DMS53 treated with DMSO at 0.1 percent for 48 hours (cell line): Measurements from ENCODE around the gene SERINC2.
"Not testable (repeated sequence)": the region's sequence is repeated elsewhere in the genome, so short reads cannot be mapped to it uniquely, and the experiment has no call there.

Experiments
- DNase-seq: peaks from one replicate; lab custom pipeline; 2025; ENCODE audit not compliant: unreplicated experiment; lab: John Stamatoyannopoulos, UW

Gene SERINC2

DNA sequence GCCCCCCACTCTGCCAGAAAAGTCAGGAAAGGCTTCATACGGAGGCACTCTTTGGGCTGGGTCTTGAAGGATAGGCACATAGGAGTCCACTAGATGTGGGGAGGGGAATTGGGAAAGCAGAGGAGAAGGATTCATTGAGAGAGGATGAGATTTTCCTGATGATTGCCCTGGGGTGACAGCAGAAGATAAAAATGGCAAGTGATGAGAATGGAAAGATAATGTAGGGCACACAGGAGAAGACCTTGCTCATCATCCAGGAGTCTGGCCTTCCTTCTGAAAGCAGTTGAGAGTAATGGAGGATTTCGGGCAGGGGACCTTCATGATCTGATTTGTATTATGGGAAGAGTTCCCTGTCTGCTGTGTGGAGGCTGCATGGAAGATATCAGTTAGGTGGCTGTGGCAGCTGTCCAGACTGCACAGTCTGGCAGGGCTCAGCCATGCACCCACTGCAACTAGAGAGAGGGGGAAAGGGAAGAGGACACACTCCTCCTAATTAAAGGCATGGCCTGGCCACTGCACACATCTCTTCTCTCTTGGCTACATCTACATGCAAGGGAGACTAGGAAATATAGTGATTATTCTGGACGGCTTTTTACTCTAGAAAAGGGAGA lies 30.5 kb upstream of the SERINC2 start:
- no peak for DNase-seq

GRCh38 chr1:31383967-31384366 lies 29.0 kb upstream of the SERINC2 start:
- no peak for DNase-seq

DNA sequence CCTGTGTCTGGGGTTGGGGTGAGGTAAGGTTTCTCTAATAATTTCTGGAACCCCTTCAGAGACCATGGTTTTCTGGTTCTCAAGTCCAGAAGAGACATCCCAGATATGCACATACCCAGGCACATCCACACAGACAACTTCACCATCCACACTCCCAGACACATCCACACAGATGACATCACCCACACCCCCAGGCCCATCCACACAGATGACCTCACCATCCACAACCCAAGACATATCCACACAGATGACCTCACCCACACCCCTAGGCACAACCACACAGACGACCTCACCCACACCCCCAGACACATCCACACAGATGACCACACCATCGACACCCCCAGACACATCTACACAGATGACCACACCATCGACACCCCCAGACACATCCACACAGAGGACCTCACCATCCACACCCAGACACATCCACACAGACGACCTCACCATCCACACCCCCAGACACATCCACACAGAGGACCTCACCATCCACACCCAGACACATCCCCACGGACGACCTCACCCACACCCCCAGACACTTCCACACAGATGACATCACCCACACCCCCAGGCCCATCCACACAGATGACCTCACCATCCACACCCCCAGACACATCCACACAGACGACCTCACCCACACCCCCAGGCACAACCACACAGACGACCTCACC lies 26.3 kb upstream of the SERINC2 start:
- not testable (repeated sequence) for DNase-seq

DNA sequence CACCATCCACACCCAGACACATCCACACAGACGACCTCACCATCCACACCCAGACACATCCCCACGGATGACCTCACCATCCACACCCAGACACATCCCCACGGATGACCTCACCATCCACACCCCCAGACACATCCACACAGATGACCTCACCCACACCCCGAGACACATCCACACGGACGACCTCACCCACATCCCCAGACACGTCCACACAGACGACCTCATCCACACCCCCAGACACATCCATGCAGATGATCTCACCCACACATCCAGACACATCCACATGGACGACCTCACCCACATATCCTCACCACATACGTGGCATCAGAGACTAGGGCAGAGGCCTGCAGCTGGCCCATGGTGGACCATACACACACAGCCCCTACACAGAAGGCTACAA lies 25.4 kb upstream of the SERINC2 start:
- DNase-seq, result no peak

DNA sequence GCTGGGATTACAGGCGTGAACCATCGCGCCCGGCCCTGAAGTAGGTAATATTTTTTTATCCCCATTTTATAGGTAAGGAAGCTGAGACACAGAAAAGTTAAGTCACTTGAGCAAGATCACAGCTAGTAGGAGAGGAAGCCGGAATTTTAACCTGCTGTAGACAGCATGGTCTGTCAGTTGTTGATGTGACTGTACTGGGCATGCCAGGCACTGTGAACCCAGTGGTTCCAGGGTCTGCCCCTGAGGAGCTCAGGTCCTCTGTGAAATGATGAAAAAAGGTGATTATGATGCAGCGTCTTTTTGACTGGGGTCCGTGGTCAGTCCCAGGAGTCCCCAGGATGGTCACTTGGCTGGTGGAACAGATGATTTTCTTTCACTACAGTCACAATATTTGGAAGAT lies 23.4 kb upstream of the SERINC2 start:
- no peak for DNase-seq

DNA sequence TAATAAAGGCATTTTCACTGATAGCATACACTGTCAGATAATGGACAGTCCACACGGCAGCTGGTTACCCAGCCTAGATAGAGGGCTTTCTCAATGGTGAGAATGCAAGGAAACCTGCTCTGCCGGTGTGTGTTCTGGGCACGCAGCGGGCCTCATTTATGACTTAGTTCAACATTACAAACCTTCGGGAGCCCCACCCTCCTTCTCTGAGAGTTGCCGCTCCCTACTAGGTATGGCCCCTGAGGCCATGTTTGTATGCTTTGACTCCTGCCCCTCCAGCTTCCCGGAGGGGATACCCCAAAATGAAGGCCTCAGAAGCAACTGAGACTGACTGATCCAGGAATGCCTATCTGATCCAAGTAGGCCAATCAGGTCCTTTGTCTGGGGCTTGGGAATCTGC lies 22.9 kb upstream of the SERINC2 start:
- DNase-seq, result no peak

DNA sequence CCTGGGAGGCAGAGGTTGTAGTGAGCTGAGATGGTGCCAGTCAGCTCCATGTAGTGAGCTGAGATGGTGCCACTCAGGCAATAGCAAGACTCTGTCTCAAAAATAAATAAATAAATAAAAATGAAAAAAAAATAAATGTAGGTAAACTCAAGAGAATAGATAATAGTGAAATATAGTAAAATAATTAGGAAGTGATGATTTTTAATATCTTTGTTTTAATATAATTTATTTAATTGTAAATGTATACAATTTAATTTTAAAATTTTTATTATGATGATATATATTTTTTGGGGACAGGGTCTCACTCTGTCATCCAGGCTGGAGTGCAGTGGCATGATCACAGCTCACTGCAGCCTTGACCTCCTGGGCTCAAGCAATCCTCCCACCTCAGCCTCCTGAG lies 19.6 kb upstream of the SERINC2 start:
- no peak for DNase-seq

GRCh38 chr1:31394584-31395193 lies 18.3 kb upstream of the SERINC2 start:
- DNase-seq, result peak; percentile 97

- no peak for DNase-seq
Observed at GRCh38 chr1:31396633-31397351, 16.2 kb upstream of the SERINC2 start.

DNA sequence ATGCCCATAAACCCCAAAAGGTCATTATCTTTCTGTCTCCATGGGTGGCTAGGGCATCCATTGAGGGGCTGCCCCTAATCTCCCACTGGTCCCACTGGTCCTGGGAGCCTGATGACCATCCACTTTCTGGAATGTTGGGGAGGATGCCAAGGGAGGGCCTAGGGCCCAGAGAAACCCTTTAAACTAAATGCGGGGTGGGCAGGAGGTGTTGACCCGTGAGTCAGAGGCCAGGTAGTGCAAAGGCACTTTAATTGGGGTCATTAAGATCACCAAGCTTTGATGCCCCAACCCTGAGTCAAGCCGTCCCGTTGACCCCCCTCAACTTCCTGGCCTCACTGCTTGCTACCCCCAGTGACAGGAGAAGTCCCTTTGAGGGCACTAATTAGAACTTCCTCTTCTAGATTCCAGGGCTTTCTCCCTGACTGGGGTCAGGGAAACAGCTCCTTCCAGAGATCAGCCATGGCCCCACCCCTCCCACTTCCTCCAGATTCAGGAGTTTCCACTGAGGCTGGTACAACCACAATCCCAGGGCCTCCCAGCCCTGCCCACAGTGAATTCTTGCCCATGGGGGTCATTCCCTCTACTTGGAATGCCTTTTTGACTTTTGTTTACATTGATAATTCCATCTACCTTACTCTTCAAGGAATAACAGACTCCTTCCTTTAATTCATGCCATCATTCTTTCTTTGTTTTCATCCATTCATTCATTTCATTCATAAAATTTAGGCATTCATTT lies 15.5 kb upstream of the SERINC2 start:
- no peak for DNase-seq

GRCh38 chr1:31398246-31398645 lies 14.8 kb upstream of the SERINC2 start:
- DNase-seq, result no peak

DNA sequence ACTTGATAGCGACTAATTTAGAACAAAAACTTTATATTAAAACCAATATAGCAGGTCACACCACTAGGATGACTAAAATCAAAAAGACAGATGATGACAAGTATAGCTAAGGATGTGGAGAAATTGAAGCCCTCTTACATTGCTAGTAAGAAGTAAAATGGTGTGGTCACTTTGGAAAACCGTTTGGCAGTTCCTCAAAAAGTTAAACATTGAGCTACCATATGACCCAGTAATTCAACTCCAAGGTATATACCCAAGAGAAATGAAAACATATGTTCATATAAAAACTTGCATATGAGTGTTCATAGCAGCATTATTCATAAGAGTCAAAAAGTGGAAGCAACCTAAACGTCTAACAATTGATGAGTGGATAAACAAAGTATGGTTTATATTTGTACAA lies 13.0 kb upstream of the SERINC2 start:
- DNase-seq, result no peak

DNA sequence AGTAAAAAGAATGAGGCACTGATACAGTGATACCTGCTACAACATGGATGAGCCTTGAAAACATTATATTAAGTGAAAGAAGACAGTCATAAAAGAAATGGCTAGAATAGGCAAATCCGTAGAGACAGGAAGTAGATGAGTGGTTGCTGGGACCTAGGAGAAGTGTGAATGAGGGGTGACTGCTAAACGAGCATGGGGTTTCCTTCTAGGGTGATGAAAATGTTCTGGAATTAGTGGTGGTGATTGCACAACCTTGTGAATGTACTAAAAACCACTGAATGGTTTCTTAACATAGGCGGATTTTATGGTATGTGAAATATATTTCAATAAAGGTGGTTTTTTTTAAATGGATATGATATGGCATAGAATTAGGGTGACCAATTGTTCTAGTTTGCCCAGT lies 12.6 kb upstream of the SERINC2 start:
- DNase-seq, result no peak

- DNase-seq, result no peak
Observed at GRCh38 chr1:31401241-31401640, 11.8 kb upstream of the SERINC2 start.

GRCh38 chr1:31405578-31406245 lies 7.3 kb upstream of the SERINC2 start:
- no peak for DNase-seq

DNA sequence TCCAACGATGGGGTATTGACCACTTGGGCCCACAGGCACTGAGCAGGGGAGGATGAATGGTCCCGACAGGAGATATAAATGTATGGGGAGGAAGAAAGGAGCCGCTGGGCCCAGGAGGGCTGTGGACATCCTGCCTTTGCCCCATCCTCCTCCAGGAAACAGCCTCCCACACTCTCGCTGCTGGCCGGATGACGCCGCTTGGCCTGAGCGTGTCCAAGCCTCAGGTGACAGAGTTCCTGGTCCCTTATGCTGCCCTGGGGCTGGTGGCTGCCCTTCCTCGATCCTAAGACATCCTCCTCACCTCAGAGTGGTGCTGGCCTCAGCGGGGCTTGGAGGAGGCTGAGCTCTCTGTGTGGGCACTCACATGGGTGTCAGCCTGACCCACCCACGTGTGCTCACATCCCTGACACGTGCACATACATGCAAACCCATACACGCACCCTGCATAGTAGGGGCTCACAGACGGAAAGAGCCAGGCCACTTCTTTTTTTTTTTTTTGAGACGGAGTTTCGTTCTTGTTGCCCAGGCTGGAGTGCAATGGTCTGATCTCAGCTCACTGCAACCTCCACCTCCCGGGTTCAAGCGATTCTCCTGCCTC lies 5.9 kb upstream of the SERINC2 start:
- DNase-seq, result no peak

- no peak for DNase-seq
Observed at GRCh38 chr1:31408788-31409318, 4.2 kb upstream of the SERINC2 start.

DNA sequence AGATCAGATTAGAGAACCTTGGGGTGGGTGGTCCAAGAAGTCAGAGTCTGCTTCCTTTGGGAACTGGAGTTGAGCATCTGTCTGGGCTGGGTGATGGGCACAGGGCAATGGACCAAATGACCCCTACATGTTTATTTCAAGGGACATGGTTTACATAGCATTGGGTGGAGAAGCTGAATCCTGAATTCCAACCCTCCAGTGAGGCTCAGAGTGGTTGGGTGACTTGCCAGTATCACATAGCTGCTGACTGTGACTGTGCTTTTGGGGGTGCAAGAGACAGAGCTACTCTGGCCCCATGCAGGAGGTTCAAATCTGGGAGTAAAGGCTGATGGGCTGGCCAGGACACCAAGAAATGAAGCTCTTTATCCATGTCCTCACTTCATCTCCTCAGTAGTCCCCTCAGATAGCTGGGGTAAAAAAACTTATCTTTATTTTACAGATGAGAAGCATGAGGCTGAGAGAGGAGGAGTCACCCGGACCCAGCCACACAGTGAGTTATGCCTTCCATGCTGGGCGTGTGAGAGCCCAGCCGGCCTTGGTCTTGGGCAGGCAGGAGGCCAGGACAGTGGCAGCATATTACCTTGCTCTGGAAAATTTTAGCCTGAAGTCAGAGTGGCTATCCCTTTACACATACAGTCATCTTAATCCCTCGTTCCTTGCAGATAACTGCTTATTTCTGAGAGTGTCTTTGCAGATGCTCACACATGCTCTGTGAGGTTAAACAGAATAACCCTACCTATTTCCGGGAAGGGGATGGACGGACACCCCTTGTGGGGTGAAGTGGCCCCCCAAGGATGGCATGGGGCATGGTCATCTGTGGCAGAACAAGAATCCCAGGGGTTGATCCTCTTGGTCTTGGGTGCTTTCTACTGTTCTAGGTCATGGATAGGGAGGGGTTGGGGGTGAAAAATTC lies 2.8 kb upstream of the SERINC2 start:
- DNase-seq, result no peak

DNA sequence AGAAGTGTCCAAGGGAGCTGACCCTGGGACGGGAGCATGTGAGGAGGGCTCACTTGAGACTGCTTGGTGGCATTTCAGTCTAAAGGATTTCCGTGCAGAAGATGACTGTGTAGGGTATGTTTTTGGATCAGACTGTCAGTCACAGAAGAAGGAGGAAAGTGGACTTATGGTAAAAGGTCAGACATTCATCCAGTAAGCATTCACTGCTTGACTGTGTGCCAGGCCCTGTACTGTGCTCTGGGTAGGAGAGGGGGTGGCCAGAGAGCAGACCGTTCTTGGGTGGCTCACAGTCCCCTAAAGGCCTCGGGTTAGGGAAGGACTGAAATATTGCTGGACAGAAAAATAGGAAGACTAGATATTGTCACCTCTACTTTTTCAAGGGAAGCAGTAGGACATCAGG lies 2.1 kb upstream of the SERINC2 start:
- no peak for DNase-seq
